ENCODE results near the gene RDH5.

The RDH5 gene

DNA sequence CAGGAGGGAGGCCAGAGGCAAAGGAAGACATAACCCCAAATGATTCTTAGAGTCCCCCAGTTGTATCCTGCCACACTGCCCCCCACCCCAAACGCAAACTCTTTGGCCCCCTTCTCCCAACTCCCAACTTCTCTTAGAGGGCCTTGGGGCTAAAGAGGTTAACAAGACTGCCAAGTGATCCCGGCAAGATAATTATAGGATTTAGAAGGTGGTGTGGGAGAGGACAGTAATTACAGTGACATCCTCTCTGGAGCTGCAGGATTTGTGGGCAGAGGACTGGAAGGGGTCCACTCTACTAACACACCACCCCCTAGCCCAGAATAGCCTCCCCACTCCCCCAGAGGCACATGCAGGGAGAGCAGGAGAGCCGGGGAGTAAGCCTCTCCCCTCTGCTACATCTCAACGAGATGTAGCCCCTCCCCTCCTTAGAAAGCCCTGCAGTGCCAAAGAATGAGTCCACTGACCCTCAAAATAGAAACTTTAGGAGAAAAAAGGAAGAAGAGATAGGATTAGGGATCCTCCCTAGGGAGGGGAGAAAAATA, 17.5 kb downstream of the RDH5 start:
- Mint-ChIP-seq H3K27me3 (no peaks in the 10 kb centered on the region), H3K36me3 (ENCODE audit: low read depth) (no peaks in the 10 kb centered on the region), H3K4me3 (peak overlapping the region; percentile 79), H3K4me1 (ENCODE audit: low read depth) (peaks cover 25% of the 10 kb centered on the region), H3K27ac (peak overlapping the region; percentile 91), H3K9me3 (no peaks in the 10 kb centered on the region)
- no peak for DNase-seq

DNA sequence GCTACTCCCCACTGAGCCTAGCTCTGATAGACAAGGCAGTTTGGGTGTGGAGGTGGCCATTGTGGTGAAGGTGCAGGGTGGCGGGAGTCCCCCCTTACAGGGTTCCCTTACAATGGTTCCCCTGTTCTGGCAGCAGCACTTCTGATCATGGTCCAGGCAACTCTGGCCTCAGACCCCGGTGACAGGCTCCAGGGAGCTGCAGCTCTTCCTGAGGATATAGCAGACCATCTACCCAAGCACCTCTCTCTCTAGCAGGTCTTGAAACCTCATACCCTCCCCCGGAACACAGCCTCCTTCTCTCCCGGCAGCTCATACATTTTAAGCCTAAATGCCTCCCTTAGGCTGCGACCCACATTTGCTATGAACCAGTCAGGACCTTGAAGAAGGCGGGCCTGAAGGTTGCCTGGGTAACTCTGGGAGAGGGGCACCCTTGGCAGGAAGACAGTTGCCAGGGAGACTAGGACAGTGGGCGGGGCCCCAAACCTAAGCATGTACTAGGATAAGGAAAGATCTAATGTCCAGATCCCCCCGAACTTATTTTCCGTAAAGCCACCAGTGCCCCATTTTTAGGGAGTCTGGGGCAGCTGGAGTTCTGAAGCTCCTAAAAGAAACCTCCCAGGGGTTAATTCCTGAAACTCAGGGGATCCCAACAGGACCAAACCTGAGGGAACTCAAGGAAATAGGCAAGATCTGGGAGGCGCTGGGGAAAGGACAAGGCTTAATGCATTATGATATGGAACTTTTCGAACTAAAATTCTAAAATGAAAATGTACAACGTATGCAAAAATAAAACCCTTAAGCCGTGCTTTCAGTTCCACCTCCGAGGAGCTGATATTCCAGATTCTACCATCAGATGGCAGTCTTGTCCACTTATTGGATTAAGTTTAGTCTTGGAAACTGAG, 18.2 kb downstream of the RDH5 start:
- H3K4me3 Mint-ChIP-seq, result peak overlapping the region; percentile 79
- DNase-seq, result peak; percentile 82
- peaks cover 27% of the 10 kb centered on the region for H3K4me1 Mint-ChIP-seq (ENCODE audit: low read depth)
- H3K27me3 Mint-ChIP-seq, result no peaks in the 10 kb centered on the region
- H3K36me3 Mint-ChIP-seq (ENCODE audit: low read depth), result peaks cover under 1% of the 10 kb centered on the region
- peak overlapping the region; percentile 91 for H3K27ac Mint-ChIP-seq
- no peaks in the 10 kb centered on the region for H3K9me3 Mint-ChIP-seq

DNA sequence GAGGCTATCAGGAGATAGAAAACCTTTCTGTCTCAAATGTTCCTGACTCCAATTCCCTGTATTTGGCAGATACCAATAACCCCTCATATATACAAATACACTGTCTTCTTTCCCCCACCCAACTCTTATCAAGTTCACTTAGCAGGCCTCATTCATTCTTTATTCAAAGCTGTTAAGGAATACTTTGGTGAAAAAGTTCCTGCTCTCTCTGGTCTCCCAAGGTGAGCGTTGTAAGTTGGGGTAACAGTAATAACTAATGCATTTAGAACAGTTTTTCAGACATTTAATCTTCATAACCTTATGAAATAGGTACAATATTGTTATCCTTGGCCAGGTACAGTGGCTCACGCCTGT, 18.8 kb downstream of the RDH5 start:
- H3K27ac Mint-ChIP-seq, result no peak overlapping the region
- peaks cover 27% of the 10 kb centered on the region for H3K4me1 Mint-ChIP-seq (ENCODE audit: low read depth)
- no peak for DNase-seq
- peak overlapping the region; percentile 79 for H3K4me3 Mint-ChIP-seq
- H3K27me3 Mint-ChIP-seq, result no peaks in the 10 kb centered on the region
- no peaks in the 10 kb centered on the region for H3K9me3 Mint-ChIP-seq
- H3K36me3 Mint-ChIP-seq (ENCODE audit: low read depth), result peaks cover 6% of the 10 kb centered on the region

DNA sequence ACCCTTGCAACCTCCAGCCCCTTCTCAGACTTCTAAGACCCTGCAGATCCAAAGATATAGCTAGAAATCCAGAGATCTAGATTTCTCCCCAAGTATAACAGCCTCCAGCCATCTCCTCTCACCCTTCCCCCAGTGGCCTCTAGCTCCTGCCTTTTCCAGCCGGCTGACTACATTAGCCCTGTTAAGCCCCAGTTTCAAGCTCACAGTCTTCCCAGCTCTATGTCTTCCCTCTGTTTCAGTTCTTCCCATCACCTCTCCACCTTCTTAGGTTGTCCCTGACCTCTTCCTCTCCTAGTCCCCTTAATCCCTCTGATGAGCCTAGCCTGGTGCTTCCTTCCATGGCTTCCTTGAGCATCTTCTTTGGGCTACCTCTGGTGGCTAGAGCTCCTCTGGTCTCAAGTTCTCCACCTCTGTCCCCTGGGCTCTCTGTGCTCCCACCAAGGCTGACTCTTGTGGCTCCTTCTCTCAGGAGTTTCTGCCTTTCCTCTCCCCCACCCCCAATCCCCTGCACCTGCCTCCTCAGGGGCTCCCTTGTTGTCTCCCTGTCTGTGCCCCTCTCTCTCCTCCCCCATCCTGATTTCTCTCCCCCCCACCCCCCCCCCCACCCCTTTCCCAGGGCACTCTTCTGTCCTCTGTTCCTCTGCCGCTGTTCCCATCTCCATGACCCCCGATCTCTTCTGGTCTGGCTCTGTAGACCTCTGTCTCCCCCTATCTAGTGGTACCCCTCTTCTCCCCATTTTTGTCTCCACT, 21.9 kb downstream of the RDH5 start:
- H3K4me1 Mint-ChIP-seq (ENCODE audit: low read depth), result peaks cover 44% of the 10 kb centered on the region
- no peaks in the 10 kb centered on the region for H3K27me3 Mint-ChIP-seq
- no peak for DNase-seq
- peak overlapping the region; percentile 76 for H3K4me3 Mint-ChIP-seq
- H3K36me3 Mint-ChIP-seq (ENCODE audit: low read depth), result peaks cover 9% of the 10 kb centered on the region
- H3K9me3 Mint-ChIP-seq, result no peaks in the 10 kb centered on the region
- peak overlapping the region; percentile 82 for H3K27ac Mint-ChIP-seq

DNA sequence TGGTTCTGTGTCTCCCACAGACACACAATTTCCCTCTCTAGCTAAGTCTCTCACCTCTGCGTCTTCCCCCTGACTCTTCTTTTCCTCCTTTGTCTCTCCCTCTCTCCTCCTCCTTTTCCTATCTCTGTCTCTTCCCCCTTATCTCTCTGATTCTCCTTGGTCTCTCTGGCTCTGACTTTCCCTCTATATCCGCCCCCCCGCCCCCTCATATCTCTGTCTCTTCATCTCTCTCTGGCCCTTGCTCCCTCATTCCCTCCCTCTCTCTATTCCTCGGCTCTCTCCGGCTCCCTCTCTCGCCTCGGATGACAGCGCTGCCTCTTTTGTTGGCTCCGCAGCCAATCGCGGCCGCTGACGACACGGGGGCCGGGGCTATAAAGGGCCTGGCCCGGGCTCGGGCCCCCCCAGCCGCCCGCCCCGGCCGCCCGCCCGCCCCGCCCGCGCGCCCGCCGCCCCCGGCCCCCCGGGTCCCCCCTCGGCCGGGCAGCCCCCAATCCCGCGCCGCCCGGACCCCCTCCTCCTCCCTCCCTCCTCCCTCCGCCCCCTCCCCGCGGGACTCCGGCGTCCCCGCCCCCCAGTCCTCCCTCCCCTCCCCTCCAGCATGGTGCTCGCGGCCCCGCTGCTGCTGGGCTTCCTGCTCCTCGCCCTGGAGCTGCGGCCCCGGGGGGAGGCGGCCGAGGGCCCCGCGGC, 22.7 kb downstream of the RDH5 start, which contains the start of gene GDF11:
GDF11 (plus strand) TSS at position 404 of the 687 bp plus-strand sequence; CDS start at position 599, 195 bp downstream.
- DNase-seq, result peak; percentile 81
- H3K9me3 Mint-ChIP-seq, result no peaks in the 10 kb centered on the region
- H3K36me3 Mint-ChIP-seq (ENCODE audit: low read depth), result peaks cover 11% of the 10 kb centered on the region
- H3K4me3 Mint-ChIP-seq, result peak within 1 kb of the TSS; percentile 89
- peak within 1 kb of the TSS; percentile 82 for H3K27ac Mint-ChIP-seq
- H3K4me1 Mint-ChIP-seq (ENCODE audit: low read depth), result peaks cover 36% of the 10 kb centered on the region
- no peaks in the 10 kb centered on the region for H3K27me3 Mint-ChIP-seq

DNA sequence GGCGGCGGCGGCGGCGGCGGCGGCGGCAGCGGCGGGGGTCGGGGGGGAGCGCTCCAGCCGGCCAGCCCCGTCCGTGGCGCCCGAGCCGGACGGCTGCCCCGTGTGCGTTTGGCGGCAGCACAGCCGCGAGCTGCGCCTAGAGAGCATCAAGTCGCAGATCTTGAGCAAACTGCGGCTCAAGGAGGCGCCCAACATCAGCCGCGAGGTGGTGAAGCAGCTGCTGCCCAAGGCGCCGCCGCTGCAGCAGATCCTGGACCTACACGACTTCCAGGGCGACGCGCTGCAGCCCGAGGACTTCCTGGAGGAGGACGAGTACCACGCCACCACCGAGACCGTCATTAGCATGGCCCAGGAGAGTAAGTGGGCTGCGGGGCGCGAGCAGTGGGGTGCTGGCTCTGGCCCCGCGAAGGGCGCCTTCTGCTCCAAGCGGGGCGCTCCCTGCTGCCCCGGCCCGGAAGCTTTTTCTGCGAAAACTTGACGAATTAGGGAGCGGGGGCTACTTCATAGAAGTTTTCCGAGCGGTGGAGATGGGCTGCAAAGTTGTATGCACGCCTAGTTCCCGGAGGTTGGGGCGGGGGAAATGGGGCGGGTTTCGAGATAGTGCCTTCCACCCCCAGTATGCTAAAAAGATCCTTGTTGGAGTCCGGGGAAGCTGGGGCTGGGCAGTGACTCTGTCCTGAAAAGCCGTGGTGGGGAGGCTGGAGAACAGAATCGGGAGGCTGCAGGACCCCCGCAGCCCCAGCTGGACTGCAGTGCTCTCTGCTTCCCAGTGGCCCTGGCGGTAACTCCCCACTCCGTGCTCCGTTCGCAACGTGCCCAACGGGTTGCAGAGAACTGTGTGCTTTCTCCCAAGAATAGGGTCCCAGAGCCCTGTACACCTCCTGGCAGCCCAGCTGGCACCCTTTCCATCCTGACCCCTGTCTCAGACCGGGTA, 23.5 kb downstream of the RDH5 start:
- Mint-ChIP-seq H3K4me1 (ENCODE audit: low read depth) (peaks cover 30% of the 10 kb centered on the region), H3K27me3 (no peaks in the 10 kb centered on the region), H3K36me3 (ENCODE audit: low read depth) (peaks cover 15% of the 10 kb centered on the region), H3K4me3 (peak overlapping the region; percentile 89), H3K27ac (peak overlapping the region; percentile 81), H3K9me3 (no peaks in the 10 kb centered on the region)
- peak; percentile 74 for DNase-seq

DNA sequence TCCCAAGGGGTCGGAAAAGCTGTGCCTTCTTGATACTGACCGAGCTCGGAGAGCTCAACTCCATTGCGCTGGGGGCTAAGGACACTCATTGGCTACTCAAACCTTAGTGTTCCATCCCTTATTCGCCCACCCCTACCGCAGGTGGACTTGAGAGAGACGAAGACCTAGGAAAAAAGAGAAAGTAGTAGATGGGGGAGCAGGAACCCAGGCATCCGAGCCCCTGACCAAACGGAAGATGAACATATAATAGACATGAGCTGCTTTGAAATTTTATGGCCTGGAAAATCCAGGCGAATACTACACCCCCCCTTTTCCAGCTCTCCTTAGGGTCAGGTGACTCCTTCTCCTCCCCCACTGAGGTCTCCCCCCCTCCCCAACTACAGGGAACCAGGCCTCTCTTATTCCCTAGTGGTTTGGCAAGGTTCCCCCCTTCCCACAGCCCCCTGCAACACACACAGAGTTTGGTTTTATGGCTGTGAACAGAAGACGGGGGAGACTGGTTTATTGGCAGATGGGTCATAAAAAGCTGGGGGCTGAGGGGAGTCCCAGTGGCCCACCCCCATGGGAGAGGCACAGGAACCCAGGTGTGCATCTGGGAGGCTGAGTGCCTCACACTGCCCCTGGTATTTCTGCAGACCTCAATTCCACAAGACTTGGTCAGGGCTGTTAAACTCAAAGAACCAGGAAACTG, 24.3 kb downstream of the RDH5 start:
- Mint-ChIP-seq H3K27me3 (no peaks in the 10 kb centered on the region), H3K36me3 (ENCODE audit: low read depth) (peaks cover 23% of the 10 kb centered on the region), H3K27ac (peak overlapping the region; percentile 81), H3K9me3 (no peaks in the 10 kb centered on the region), H3K4me1 (ENCODE audit: low read depth) (peaks cover 28% of the 10 kb centered on the region), H3K4me3 (peak overlapping the region; percentile 89)
- no peak for DNase-seq

DNA sequence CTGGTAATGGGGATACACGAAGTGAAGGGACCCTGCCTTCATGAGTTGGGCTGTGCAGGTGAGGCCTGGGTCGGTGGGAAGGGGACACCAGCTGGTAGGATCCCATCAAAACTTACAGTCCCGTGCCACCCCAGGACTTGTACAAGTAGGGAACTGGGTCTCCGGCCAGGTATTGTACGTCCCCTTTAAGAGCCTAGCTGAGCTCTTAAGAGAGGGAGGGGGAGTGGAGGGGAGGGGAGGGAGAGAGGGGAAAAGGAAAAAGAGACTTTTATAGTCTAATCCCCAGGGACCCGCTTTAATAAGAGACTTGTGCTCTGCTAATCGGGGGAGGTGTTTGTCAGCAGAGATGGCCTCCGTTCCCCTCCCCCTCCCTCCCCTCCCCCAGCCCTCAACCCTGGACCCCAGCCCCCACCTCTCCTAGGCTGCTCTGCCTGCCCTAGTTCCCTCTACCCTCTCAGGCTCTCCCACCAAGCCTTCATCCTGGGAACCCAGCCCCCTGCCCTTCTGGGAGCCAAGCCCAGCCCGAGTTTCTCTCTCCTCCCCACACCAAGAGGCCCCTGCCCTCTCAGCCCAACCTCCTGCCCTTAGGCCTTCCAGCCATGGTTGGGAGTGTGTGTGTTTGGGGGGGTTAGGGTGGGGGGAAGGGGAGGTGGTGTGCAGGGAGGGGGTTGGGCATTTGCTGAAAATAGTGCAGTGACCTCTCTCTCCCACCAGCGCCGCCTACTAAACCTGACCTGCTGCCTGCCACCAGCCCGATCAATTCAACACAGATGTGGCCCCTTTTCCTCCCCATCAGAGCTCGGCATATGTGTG, 25.4 kb downstream of the RDH5 start:
- DNase-seq, result no peak
- H3K4me3 Mint-ChIP-seq, result peak overlapping the region; percentile 89
- H3K27me3 Mint-ChIP-seq, result no peaks in the 10 kb centered on the region
- H3K9me3 Mint-ChIP-seq, result no peaks in the 10 kb centered on the region
- peaks cover 32% of the 10 kb centered on the region for H3K36me3 Mint-ChIP-seq (ENCODE audit: low read depth)
- peaks cover 28% of the 10 kb centered on the region for H3K4me1 Mint-ChIP-seq (ENCODE audit: low read depth)
- H3K27ac Mint-ChIP-seq, result peak overlapping the region; percentile 23

DNA sequence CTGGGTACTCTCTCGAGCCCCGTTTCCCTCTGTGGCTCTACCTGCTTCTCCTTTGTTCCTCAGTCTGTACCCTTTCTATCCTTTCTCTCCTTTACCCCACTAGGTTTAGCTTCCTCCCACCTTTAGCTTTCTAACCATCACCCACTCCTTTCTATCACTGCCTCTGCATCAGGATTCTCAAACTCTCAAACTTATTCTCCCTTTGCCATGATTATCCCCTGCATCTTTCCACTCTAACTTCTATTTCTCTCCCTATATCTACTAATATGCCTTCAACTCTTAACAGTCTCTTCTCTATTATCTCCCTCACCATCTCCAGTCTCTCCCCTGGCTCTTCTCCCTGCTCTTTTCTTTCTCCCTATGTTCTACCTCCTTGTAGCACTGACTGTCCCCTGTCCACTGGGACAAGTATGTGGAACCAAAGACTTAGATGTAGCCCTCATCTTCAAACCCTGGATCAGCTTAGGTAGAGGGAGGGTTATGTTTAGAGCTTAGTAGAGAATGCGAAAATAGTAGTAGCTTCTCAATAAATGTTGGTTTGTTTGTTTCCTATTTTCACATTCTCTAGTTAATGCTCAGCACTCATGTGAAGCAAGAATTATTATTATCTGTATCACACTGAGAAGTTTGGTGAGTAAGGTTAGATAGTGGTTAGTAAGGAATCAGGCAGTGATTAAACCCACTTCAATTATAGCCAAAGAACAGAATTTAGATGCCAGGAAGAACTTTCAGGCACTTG, 26.1 kb downstream of the RDH5 start:
- no peak for DNase-seq
- no peaks in the 10 kb centered on the region for H3K27me3 Mint-ChIP-seq
- peaks cover 40% of the 10 kb centered on the region for H3K36me3 Mint-ChIP-seq (ENCODE audit: low read depth)
- peaks cover 25% of the 10 kb centered on the region for H3K4me1 Mint-ChIP-seq (ENCODE audit: low read depth)
- H3K9me3 Mint-ChIP-seq, result no peaks in the 10 kb centered on the region
- no peak overlapping the region for H3K4me3 Mint-ChIP-seq
- H3K27ac Mint-ChIP-seq, result peak overlapping the region; percentile 23

DNA sequence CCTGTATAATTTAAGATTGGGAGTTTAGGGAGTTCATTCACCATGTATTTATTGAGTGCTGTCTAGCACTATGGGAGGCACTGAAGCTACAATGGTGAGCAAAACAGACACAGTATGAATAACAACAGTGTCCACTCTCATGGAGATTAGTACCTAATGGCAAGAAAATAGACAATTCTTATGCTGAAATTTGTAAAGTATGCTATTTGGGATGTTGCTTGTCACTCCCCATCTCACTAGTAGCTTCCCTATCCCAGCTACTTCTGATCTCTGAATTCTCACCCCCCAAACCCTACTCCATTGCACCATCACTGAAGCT, 26.7 kb downstream of the RDH5 start:
- H3K4me3 Mint-ChIP-seq, result no peak overlapping the region
- H3K27me3 Mint-ChIP-seq, result no peaks in the 10 kb centered on the region
- H3K4me1 Mint-ChIP-seq (ENCODE audit: low read depth), result peaks cover 25% of the 10 kb centered on the region
- no peak overlapping the region for H3K27ac Mint-ChIP-seq
- H3K36me3 Mint-ChIP-seq (ENCODE audit: low read depth), result peaks cover 44% of the 10 kb centered on the region
- DNase-seq, result no peak
- no peaks in the 10 kb centered on the region for H3K9me3 Mint-ChIP-seq

DNA sequence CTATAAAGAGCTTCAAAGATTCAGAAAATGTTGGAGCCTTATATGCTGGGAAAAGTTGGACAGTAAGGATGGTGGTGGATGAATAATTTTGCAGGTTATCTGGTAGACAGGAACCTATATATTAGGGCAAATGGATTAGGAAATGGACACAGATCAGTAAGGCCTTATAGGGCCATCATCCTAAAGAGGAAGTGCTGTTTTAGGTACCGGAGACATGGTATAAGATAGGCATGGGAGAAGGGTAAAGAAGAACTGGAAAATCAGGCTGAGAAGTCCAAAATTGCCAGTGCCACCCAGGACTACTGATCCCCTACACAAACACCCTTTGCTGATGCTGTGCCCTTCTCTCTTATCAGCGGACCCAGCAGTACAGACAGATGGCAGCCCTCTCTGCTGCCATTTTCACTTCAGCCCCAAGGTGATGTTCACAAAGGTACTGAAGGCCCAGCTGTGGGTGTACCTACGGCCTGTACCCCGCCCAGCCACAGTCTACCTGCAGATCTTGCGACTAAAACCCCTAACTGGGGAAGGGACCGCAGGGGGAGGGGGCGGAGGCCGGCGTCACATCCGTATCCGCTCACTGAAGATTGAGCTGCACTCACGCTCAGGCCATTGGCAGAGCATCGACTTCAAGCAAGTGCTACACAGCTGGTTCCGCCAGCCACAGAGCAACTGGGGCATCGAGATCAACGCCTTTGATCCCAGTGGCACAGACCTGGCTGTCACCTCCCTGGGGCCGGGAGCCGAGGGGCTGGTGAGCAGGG, 28.2 kb downstream of the RDH5 start:
- peaks cover 58% of the 10 kb centered on the region for H3K36me3 Mint-ChIP-seq (ENCODE audit: low read depth)
- no peaks in the 10 kb centered on the region for H3K9me3 Mint-ChIP-seq
- H3K4me1 Mint-ChIP-seq (ENCODE audit: low read depth), result peaks cover 20% of the 10 kb centered on the region
- no peak for DNase-seq
- H3K27me3 Mint-ChIP-seq, result no peaks in the 10 kb centered on the region
- no peak overlapping the region for H3K4me3 Mint-ChIP-seq
- peak overlapping the region; percentile 55 for H3K27ac Mint-ChIP-seq
